Subcutaneous adipose tissue (tissue), 4 donors: ENCODE data around the gene SAXO1. TPM values are rescaled to one million over a fixed set of nuclear protein-coding genes. Genes with fewer than 3 reads are reported as not detected.

ENCODE experiments used
- CTCF ChIP-seq: fragments of 450-650 bp; IDR thresholded peaks from one replicate; pipeline ENCODE4 v1.5.1; 2016; ENCODE audit warnings: low read depth, mild to moderate bottlenecking, control low read depth, antibody characterized with exemption, moderate library complexity
- total RNA-seq, 4 donors: library from RNA; depleted of rRNA; stranded (reverse); fragments of >200 nt; gene quantifications; one replicate each; pipeline ENCODE4 v1.1.0, GENCODE V29; 2016

SAXO1 gene
- total RNA-seq, 4 donors from 2014 or later, result under 0.01 TPM; not detected in 3

GRCh38 chr9:18985996-18986395 lies 47.0 kb downstream of the SAXO1 start:
- no peak for TF ChIP-seq CTCF

GRCh38 chr9:18985464-18985951 lies 47.5 kb downstream of the SAXO1 start:
- TF ChIP-seq CTCF, result no peak

- TF ChIP-seq CTCF, result no peak
Observed at GRCh38 chr9:18982262-18982620, 50.8 kb downstream of the SAXO1 start.

GRCh38 chr9:18981476-18982261 lies 51.3 kb downstream of the SAXO1 start:
- TF ChIP-seq CTCF, result no peak

GRCh38 chr9:18980189-18980588 lies 52.8 kb downstream of the SAXO1 start:
- no peak for TF ChIP-seq CTCF

- no peak for TF ChIP-seq CTCF
Observed at GRCh38 chr9:18979367-18979766, 53.6 kb downstream of the SAXO1 start.

GRCh38 chr9:18978188-18978587 lies 54.8 kb downstream of the SAXO1 start:
- no peak for TF ChIP-seq CTCF
